H9 (cell line): ENCODE results near the gene SRSF12. TPM values are rescaled to one million over a fixed set of nuclear protein-coding genes. Genes with fewer than 3 reads are reported as not detected.
"Not testable (repeated sequence)": the region's sequence is repeated elsewhere in the genome, so short reads cannot be mapped to it uniquely, and the experiment has no call there.

Experiments used
- DNase-seq: peaks from one replicate; pipeline ENCODE4 v3.0.0-alpha.2; 2017
- H2AFZ ChIP-seq: one replicate; pipeline ENCODE4 v1.6.1; 2013; ENCODE audit warnings: mild to moderate bottlenecking, low read length, control low read depth, moderate library complexity
- H2AK5ac ChIP-seq: 2 replicates; pipeline ENCODE4 v1.6.1; 2013; ENCODE audit warnings: low read length, control low read depth, mixed read lengths; ENCODE audit not compliant: insufficient read length
- H2BK120ac ChIP-seq: one replicate; pipeline ENCODE4 v1.6.1; 2013; ENCODE audit warnings: low read depth, mild to moderate bottlenecking, low read length, control low read depth, inconsistent platforms; ENCODE audit not compliant: poor library complexity, severe bottlenecking
- H2BK12ac ChIP-seq: 2 replicates; pipeline ENCODE4 v1.6.1; 2013; ENCODE audit warnings: low read length, control low read depth, mixed read lengths, low read depth; ENCODE audit not compliant: insufficient read length
- H2BK15ac ChIP-seq: 2 replicates; pipeline ENCODE4 v1.6.1; 2013; ENCODE audit warnings: low read depth, low read length, control low read depth
- H2BK20ac ChIP-seq: one replicate; pipeline ENCODE4 v1.6.1; 2013; ENCODE audit warnings: low read depth, mild to moderate bottlenecking, low read length, control low read depth, inconsistent platforms; ENCODE audit not compliant: poor library complexity, severe bottlenecking
- H2BK5ac ChIP-seq: 2 replicates; pipeline ENCODE4 v1.6.1; 2013; ENCODE audit warnings: low read length, control low read depth, mixed read lengths; ENCODE audit not compliant: insufficient read length
- H3K14ac ChIP-seq: 2 replicates; pipeline ENCODE4 v1.6.1; 2013; ENCODE audit warnings: low read length, control low read depth; ENCODE audit not compliant: insufficient read depth
- H3K18ac ChIP-seq: 2 replicates; pipeline ENCODE4 v1.6.1; 2013; ENCODE audit warnings: low read depth, mild to moderate bottlenecking, mixed read lengths, low read length, control low read depth; ENCODE audit not compliant: insufficient read length
- H3K23ac ChIP-seq: 2 replicates; pipeline ENCODE4 v1.6.1; 2013; ENCODE audit warnings: low read length, control low read depth, mixed read lengths, low read depth; ENCODE audit not compliant: insufficient read length
- H3K23me2 ChIP-seq: 2 replicates; pipeline ENCODE4 v1.6.1; 2013; ENCODE audit warnings: low read depth, mild to moderate bottlenecking, mixed read lengths, low read length, control low read depth; ENCODE audit not compliant: insufficient read length, poor library complexity, severe bottlenecking
- H3K27ac ChIP-seq: 2 replicates; pipeline ENCODE4 v1.5.1; 2013; ENCODE audit warnings: low read length, control low read depth, mixed read lengths, low read depth; ENCODE audit not compliant: insufficient read length
- H3K27me3 ChIP-seq: 2 replicates; pipeline ENCODE4 v1.6.1; 2013; ENCODE audit warnings: low read length, control low read depth, inconsistent platforms; ENCODE audit not compliant: insufficient read depth
- H3K4ac ChIP-seq: 2 replicates; pipeline ENCODE4 v1.6.1; 2013; ENCODE audit warnings: low read depth, mild to moderate bottlenecking, control low read depth, inconsistent platforms, low read length, moderate library complexity
- H3K4me1 ChIP-seq: 2 replicates; pipeline ENCODE4 v1.6.1; 2013; ENCODE audit warnings: low read length, control low read depth, inconsistent platforms; ENCODE audit not compliant: insufficient read depth
- H3K4me2 ChIP-seq: 2 replicates; pipeline ENCODE4 v1.6.1; 2013; ENCODE audit warnings: low read length, control low read depth, mixed read lengths; ENCODE audit not compliant: insufficient read length, insufficient read depth
- H3K56ac ChIP-seq: 2 replicates; pipeline ENCODE4 v1.6.1; 2013; ENCODE audit warnings: low read depth, mild to moderate bottlenecking, mixed read lengths, low read length, control low read depth; ENCODE audit not compliant: insufficient read length
- H3K79me1 ChIP-seq: 2 replicates; pipeline ENCODE4 v1.6.1; 2013; ENCODE audit warnings: low read depth, mild to moderate bottlenecking, moderate library complexity, low read length, control low read depth, inconsistent platforms; ENCODE audit not compliant: insufficient read depth, poor library complexity, severe bottlenecking
- H3K79me2 ChIP-seq: 2 replicates; pipeline ENCODE4 v1.6.1; 2013; ENCODE audit warnings: low read length, control low read depth, inconsistent platforms; ENCODE audit not compliant: insufficient read depth
- H3K9ac ChIP-seq: 2 replicates; pipeline ENCODE4 v1.6.1; 2013; ENCODE audit warnings: low read length, control low read depth, mixed read lengths; ENCODE audit not compliant: insufficient read length; ENCODE audit errors: extremely low read depth
- H3K9me3 ChIP-seq: one replicate; pipeline ENCODE4 v1.6.1; 2013; ENCODE audit warnings: low read depth, low read length, inconsistent platforms; ENCODE audit not compliant: control insufficient read depth
- H3T11ph ChIP-seq: one replicate; pipeline ENCODE4 v1.6.1; 2013; ENCODE audit warnings: mild to moderate bottlenecking, low read length, control low read depth, inconsistent platforms
- H4K20me1 ChIP-seq: one replicate; pipeline ENCODE4 v1.6.1; 2013; ENCODE audit not compliant: control insufficient read depth, insufficient read length, insufficient read depth
- H4K5ac ChIP-seq: 2 replicates; pipeline ENCODE4 v1.6.1; 2013; ENCODE audit warnings: low read depth, mild to moderate bottlenecking, mixed read lengths, low read length, control low read depth; ENCODE audit not compliant: insufficient read length
- H4K8ac ChIP-seq: replicated peaks from 2 replicates; pipeline ENCODE4 v1.6.1; 2013; ENCODE audit warnings: low read length, control low read depth, mixed read lengths, low read depth; ENCODE audit not compliant: insufficient read length
- H4K91ac ChIP-seq: 2 replicates; pipeline ENCODE4 v1.6.1; 2013; ENCODE audit warnings: low read depth, mild to moderate bottlenecking, moderate library complexity, mixed read lengths, low read length, control low read depth; ENCODE audit not compliant: insufficient read length
- H3K27ac Mint-ChIP-seq, 3 experiments: 2 replicates in 2 of 3; 3 replicates in 1 of 3; pipeline ENCODE4 v1.8.0; 2020 to 2021; ENCODE audit warnings: mixed read lengths in 3 of 3, mild to moderate bottlenecking in 1 of 3, moderate library complexity in 1 of 3
- H3K27me3 Mint-ChIP-seq: 2 replicates; pipeline ENCODE4 v1.8.0; 2021; ENCODE audit warnings: low read depth, mild to moderate bottlenecking, moderate library complexity, mixed read lengths
- H3K36me3 Mint-ChIP-seq, 3 experiments: 2 replicates in 2 of 3; 3 replicates in 1 of 3; pipeline ENCODE4 v1.8.0; 2020 to 2021; ENCODE audit warnings: low read depth in 3 of 3, mixed read lengths in 3 of 3; ENCODE audit not compliant: insufficient read depth in 1 of 3
- H3K4me1 Mint-ChIP-seq, 2 experiments: 2 replicates each; pipeline ENCODE4 v1.8.0; 2020; ENCODE audit warnings: mixed read lengths in 2 of 2
- H3K4me3 Mint-ChIP-seq, 2 experiments: 2 replicates in 1 of 2; 3 replicates in 1 of 2; pipeline ENCODE4 v1.8.0; 2020 to 2021; ENCODE audit warnings: mild to moderate bottlenecking in 2 of 2, mixed read lengths in 2 of 2, moderate library complexity in 1 of 2
- H3K9me3 Mint-ChIP-seq, 2 experiments: 2 replicates in 1 of 2; 3 replicates in 1 of 2; pipeline ENCODE4 v1.8.0; 2020; ENCODE audit warnings: mild to moderate bottlenecking in 2 of 2, mixed read lengths in 2 of 2, moderate library complexity in 1 of 2
- WGBS: extraction: QIAGEN DNeasy Blood & Tissue Kit; methylation state at CpG from one replicate; pipeline ENCODE4 v1.1.7; 2013; ENCODE audit warnings: missing lambda C conversion rate, low lambda C conversion rate, mixed read lengths; ENCODE audit not compliant: insufficient read length; ENCODE audit errors: extremely low coverage; 5-methylcytosine and 5-hydroxymethylcytosine counted together
- total RNA-seq: library from RNA; stranded (reverse); gene quantifications from 2 replicates; pipeline ENCODE4 v1.2.1, GENCODE V29; 2021
- TF ChIP-seq, protein P1 (sequence below): fragments of 200-600 bp; sonication (generic); conservative IDR thresholded peaks from 3 replicates; pipeline ENCODE4 v1.8.0; 2021; ENCODE audit warnings: antibody characterized with exemption, mild to moderate bottlenecking

The SRSF12 gene
- total RNA-seq, 1 experiment from 2014 or later: 7.6 TPM

DNA sequence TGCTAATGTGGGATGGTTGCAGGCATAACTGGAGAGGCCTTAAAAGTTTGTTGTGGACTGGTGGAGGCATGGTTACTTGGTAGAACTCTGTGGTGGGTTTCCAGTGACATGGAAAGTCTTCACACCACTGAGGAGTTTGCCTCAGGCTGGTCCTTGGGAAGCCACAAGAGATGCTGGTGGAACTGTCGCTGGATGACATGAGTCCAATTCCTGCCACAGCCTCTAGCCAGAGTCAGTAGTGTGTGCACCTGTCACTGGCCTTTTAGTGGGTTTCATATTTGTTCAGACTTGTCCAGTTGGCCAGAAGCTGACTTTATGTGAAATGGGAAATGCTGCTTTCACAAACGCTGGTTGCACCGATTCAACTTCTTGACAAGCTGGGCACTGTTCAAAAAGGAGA lies 13.7 kb upstream of the SRSF12 start:
- Histone ChIP-seq H3K27me3 (peaks cover 15% of the 10 kb centered on the region; the same call in 1 of the 2 replicates), H3K14ac (no peak overlapping the region), H3K4me2 (no peak overlapping the region), H3K79me1 (no peaks in the 10 kb centered on the region), H3K9ac (no peak overlapping the region), H3K23ac (no peak overlapping the region), H3T11ph (no peak overlapping the region), H2AFZ (no peak overlapping the region), H2BK5ac (no peak overlapping the region), H2BK20ac (no peak overlapping the region), H2AK5ac (no peak overlapping the region), H3K23me2 (no peaks in the 10 kb centered on the region), H3K4me1 (no peaks in the 10 kb centered on the region), H3K4ac (no peak overlapping the region), H4K8ac (no peak overlapping the region), H4K20me1 (no peaks in the 10 kb centered on the region), H2BK15ac (no peak overlapping the region), H4K91ac (no peak overlapping the region), H3K79me2 (no peaks in the 10 kb centered on the region), H2BK120ac (no peak overlapping the region), H2BK12ac (no peak overlapping the region), H3K18ac (no peak overlapping the region), H3K9me3 (peaks cover 4% of the 10 kb centered on the region), H3K56ac (no peak overlapping the region), H4K5ac (no peak overlapping the region), H3K27ac (no peak overlapping the region)
- peaks cover 13 to 14% of the 10 kb centered on the region in 2 experiments for H3K9me3 Mint-ChIP-seq
- TF ChIP-seq, protein P1, sequence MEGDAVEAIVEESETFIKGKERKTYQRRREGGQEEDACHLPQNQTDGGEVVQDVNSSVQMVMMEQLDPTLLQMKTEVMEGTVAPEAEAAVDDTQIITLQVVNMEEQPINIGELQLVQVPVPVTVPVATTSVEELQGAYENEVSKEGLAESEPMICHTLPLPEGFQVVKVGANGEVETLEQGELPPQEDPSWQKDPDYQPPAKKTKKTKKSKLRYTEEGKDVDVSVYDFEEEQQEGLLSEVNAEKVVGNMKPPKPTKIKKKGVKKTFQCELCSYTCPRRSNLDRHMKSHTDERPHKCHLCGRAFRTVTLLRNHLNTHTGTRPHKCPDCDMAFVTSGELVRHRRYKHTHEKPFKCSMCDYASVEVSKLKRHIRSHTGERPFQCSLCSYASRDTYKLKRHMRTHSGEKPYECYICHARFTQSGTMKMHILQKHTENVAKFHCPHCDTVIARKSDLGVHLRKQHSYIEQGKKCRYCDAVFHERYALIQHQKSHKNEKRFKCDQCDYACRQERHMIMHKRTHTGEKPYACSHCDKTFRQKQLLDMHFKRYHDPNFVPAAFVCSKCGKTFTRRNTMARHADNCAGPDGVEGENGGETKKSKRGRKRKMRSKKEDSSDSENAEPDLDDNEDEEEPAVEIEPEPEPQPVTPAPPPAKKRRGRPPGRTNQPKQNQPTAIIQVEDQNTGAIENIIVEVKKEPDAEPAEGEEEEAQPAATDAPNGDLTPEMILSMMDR: no peak
- H3K27me3 Mint-ChIP-seq: peaks cover 47% of the 10 kb centered on the region
- peaks cover 3 to 12% (median 9%) of the 10 kb centered on the region in 3 experiments for H3K36me3 Mint-ChIP-seq
- peaks cover 18 to 21% of the 10 kb centered on the region in 2 experiments for H3K4me1 Mint-ChIP-seq
- no peak overlapping the region for H3K4me3 Mint-ChIP-seq
- no peak overlapping the region for H3K27ac Mint-ChIP-seq
- DNase-seq: no peak
- no CpG with 5 or more reads among the region's 3 CpGs for WGBS

DNA sequence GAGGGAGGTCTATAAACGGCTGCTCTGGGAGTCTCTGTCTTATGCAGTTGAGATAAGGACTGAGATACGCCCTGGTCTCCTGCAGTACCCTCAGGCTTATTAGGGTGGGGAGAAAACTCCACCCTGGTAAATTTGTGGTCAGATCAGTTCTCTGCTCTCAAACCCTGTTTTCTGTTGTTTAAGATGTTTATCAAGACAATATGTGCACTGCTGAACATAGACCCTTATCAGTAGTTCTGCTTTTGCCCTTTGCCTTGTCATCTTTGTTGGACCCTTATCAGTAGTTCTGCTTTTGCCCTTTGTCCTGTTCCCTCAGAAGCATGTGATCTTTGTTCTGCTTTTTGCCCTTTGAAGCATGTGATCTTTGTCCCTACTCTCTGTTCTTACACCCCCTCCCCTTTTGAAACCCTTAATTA lies 10.4 kb upstream of the SRSF12 start:
- H3K27me3 ChIP-seq, H2BK120ac ChIP-seq, H3K4me3 Mint-ChIP-seq, H3K56ac ChIP-seq, H4K91ac ChIP-seq, H3K9me3 ChIP-seq, H3K23me2 ChIP-seq, H4K5ac ChIP-seq, DNase-seq, H3K23ac ChIP-seq, H4K20me1 ChIP-seq, H3K14ac ChIP-seq, H3K79me2 ChIP-seq, H3K4ac ChIP-seq, H2BK20ac ChIP-seq, H2AK5ac ChIP-seq, H2BK12ac ChIP-seq, H2BK5ac ChIP-seq, H3K79me1 ChIP-seq, H3K27ac Mint-ChIP-seq, H3K4me1 Mint-ChIP-seq, H3K9ac ChIP-seq, H3K4me1 ChIP-seq, H3T11ph ChIP-seq, H3K18ac ChIP-seq, H2BK15ac ChIP-seq, H3K4me2 ChIP-seq, H2AFZ ChIP-seq, H3K27ac ChIP-seq, H4K8ac ChIP-seq: not testable (repeated sequence)
- peaks cover 3 to 12% (median 9%) of the 10 kb centered on the region in 3 experiments for H3K36me3 Mint-ChIP-seq
- H3K27me3 Mint-ChIP-seq: peaks cover 15% of the 10 kb centered on the region
- no CpG with 5 or more reads among the region's 2 CpGs for WGBS
- peaks cover 13 to 14% of the 10 kb centered on the region in 2 experiments; a peak in 4 of 5 replicates for H3K9me3 Mint-ChIP-seq
